ENCODE measurements around the gene SPRED3.

SPRED3 gene

DNA sequence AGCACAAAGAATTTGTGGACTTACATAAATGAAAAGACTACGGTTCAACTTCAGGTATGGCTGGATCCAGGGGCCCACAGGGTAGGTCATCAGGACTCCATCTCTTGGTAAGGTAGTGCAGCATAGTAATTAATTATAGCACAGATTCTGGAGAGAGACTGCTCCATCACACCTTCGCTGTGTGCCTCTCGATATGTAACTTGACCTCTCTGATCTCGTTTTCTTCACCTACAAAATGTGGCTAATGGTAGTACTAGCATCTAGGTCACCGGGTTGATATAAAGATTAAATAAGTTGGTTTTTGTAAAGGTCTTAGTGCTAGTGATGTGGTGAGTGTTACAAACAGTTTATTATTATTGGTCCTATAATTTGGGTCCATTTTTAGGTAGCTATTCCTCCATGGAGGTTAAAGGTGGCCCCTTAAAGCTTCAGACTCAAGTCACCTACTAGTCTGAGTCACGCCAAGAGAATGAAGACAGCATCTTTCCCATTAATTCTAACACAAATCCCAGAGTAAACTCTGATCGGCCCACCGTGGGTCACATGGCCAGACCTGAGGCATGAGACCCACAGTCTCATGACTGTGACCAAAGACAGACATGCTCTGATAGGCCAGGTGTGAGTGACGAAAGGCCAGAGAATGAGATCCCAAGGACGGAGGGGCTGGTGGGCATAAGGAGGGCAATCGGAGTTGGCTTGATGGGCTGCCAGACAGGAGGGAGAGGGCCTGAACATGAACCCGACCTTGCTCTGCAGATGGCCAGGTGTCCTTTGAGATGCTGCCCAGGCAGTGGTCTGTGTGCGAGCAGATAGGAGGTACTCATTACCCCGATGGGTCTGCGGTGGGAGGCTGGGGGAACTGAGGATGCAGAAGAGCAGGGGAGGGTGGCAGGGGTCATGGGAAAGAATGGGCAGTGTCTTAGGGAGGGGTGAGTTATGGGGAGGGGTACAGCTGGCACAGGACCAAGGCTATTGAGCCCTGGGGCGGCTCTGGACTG, 32.5 kb upstream of the SPRED3 start:
- H3K27ac ChIP-seq: no peak overlapping the region
- TF ChIP-seq ZFX (IDR thresholded peaks at IDR 0.05; ENCODE audit: borderline replicate concordance) (no peak), CTCF (IDR thresholded peaks at IDR 0.05) (no peak)

DNA sequence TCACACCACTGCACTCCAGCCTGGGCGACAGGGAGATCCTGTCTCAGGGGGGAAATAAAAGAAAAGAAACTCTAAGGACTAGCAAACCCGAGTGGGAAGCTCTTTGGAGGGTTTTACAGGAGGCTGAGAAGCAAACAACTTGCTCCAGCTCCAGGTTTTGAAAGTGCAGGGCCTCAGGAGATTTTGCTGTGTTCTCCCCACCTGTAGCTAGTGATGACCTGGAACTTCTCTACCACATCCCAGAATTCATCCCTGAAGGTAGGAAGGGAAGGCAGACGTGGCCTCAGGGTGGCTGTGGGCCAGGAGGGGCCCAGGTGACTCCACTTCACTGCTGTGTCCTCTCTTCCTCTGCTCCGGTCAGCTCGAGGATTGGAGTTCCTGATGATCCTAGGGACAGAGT, 30.4 kb upstream of the SPRED3 start:
- TF ChIP-seq CTCF (IDR thresholded peaks at IDR 0.05) (no peak), ZFX (IDR thresholded peaks at IDR 0.05; ENCODE audit: borderline replicate concordance) (no peak)
- no peak overlapping the region for H3K27ac ChIP-seq

- no peak overlapping the region for H3K27ac ChIP-seq
- TF ChIP-seq ZFX (IDR thresholded peaks at IDR 0.05; ENCODE audit: borderline replicate concordance): no peak
- TF ChIP-seq CTCF (IDR thresholded peaks at IDR 0.05): no peak
These were observed 29.1 kb upstream of the SPRED3 start for GRCh38 chr19:38359242-38360021.

DNA sequence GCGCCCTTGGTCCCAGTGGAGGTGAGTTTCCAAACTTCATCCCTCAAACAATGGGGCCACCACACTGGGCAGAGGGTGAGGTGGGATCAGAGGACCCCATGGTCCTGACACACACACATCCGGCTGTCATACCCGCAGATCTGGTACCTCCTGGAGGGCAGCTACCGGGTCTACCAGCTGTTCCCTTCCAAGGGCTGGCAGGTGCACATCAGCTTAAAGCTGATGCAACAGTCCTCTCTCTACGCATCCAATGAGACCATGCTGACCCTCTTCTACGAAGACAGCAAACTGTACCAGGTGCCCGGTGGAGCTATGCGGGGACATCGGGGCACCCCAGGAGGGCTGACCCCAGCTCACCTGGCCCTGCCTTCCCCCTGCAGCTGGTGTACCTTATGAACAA, 28.1 kb upstream of the SPRED3 start:
- no peak overlapping the region for H3K27ac ChIP-seq

GRCh38 chr19:38360839-38361631, 27.5 kb upstream of the SPRED3 start:
- peak overlapping the region; percentile 54 for H3K27ac ChIP-seq
- TF ChIP-seq ZFX (IDR thresholded peaks at IDR 0.05; ENCODE audit: borderline replicate concordance) (no peak), CTCF (IDR thresholded peaks at IDR 0.05) (no peak)

More for the DNA sequence above, 28.1 kb upstream of the SPRED3 start:
- TF ChIP-seq ZFX (IDR thresholded peaks at IDR 0.05; ENCODE audit: borderline replicate concordance) (no peak), CTCF (IDR thresholded peaks at IDR 0.05) (no peak)

- TF ChIP-seq ZFX (IDR thresholded peaks at IDR 0.05; ENCODE audit: borderline replicate concordance) (no peak), CTCF (IDR thresholded peaks at IDR 0.05) (peak; percentile 12; the same call in 1 of the 2 replicates)
- peak overlapping the region; percentile 54 for H3K27ac ChIP-seq
These were observed 26.8 kb upstream of the SPRED3 start for GRCh38 chr19:38361633-38362075.
